H1 (cell line): Measurements from ENCODE around the gene MRPS25. TPM values are rescaled to one million over a fixed set of nuclear protein-coding genes. Genes with fewer than 3 reads are reported as not detected.

Source experiments
- CTCF ChIA-PET: fragments of 300-600 bp; sonication (Branson Sonifier 250); formaldehyde crosslinking; loops from one replicate; lab custom pipeline; 2021; ENCODE audit not compliant: partially characterized antibody; lab: Charles Lee
- POLR2A ChIA-PET: fragments of 300-600 bp; sonication (Branson Sonifier 250); formaldehyde crosslinking; loops from one replicate; lab custom pipeline; 2021; ENCODE audit warnings: inconsistent platforms; ENCODE audit not compliant: partially characterized antibody; lab: Charles Lee
- DNase-seq, 2 experiments: peaks; one replicate each; pipeline versions ENCODE4 v3.0.0 to v3.0.0-alpha.2; 2010 to 2022; ENCODE audit warnings: low spot score in 2 of 2, low read depth in 1 of 2, mixed read lengths in 1 of 2
- FAIRE-seq: peaks from 2 replicates; lab custom pipeline; 2011; peaks lifted over from hg19 to GRCh38; lab: Jason Lieb, UNC
- H2AFZ ChIP-seq: 2 replicates; pipeline ENCODE4 v1.8.1; 2012; ENCODE audit warnings: low read length, inconsistent platforms
- H2AK5ac ChIP-seq: 2 replicates; pipeline ENCODE4 v1.6.1; 2013; ENCODE audit warnings: low read depth, low read length
- H2BK120ac ChIP-seq: replicated peaks from 2 replicates; pipeline ENCODE3; 2013; ENCODE audit warnings: low read depth, low read length, inconsistent platforms
- H2BK12ac ChIP-seq: 2 replicates; pipeline ENCODE4 v1.6.1; 2013; ENCODE audit warnings: low read depth, low read length
- H2BK15ac ChIP-seq: 2 replicates; pipeline ENCODE4 v1.6.1; 2013; ENCODE audit warnings: low read length
- H2BK20ac ChIP-seq: 2 replicates; pipeline ENCODE4 v1.6.1; 2013; ENCODE audit warnings: low read length
- H2BK5ac ChIP-seq: 2 replicates; pipeline ENCODE4 v1.6.1; 2013; ENCODE audit warnings: low read depth, low read length
- H3K14ac ChIP-seq: 2 replicates; pipeline ENCODE4 v1.6.1; 2013; ENCODE audit warnings: inconsistent platforms; ENCODE audit not compliant: insufficient read length
- H3K18ac ChIP-seq: 2 replicates; pipeline ENCODE4 v1.6.1; 2013; ENCODE audit warnings: low read length; ENCODE audit errors: extremely low read depth
- H3K23ac ChIP-seq: 2 replicates; pipeline ENCODE4 v1.6.1; 2013; ENCODE audit warnings: inconsistent platforms; ENCODE audit not compliant: insufficient read length
- H3K23me2 ChIP-seq: 2 replicates; pipeline ENCODE4 v1.6.1; 2013; ENCODE audit warnings: low read depth, low read length
- H3K27ac ChIP-seq: 2 replicates; pipeline ENCODE4 v1.6.1; 2011; ENCODE audit warnings: low read depth, low read length, inconsistent platforms
- H3K27me3 ChIP-seq, 4 experiments: replicated peaks in 1 of 4; 1 replicate in 1 of 4; 2 replicates in 3 of 4; pipeline versions ENCODE4 v1.6.1 to v1.8.1; 2011 to 2013; ENCODE audit warnings: low read length in 3 of 4, mild to moderate bottlenecking in 3 of 4, inconsistent platforms in 2 of 4, mixed read lengths in 2 of 4, moderate library complexity in 1 of 4; ENCODE audit not compliant: control insufficient read depth in 3 of 4, insufficient read depth in 3 of 4; ENCODE audit errors: extremely low read depth in 1 of 4
- H3K36me3 ChIP-seq, 4 experiments: 2 replicates each; pipeline versions ENCODE4 v1.6.1 to v1.8.1; 2011 to 2013; ENCODE audit warnings: mild to moderate bottlenecking in 4 of 4, low read length in 3 of 4, moderate library complexity in 2 of 4, control low read depth in 1 of 4, inconsistent platforms in 1 of 4; ENCODE audit not compliant: insufficient read depth in 4 of 4, control insufficient read depth in 2 of 4
- H3K4ac ChIP-seq: replicated peaks from 2 replicates; pipeline ENCODE3; 2013; ENCODE audit warnings: low read length, low read depth, mixed read lengths, inconsistent platforms; ENCODE audit not compliant: insufficient read length
- H3K4me1 ChIP-seq, 4 experiments: replicated peaks in 1 of 4; 1 replicate in 1 of 4; 2 replicates in 3 of 4; pipeline versions ENCODE4 v1.6.1 to v1.8.1; 2011 to 2013; ENCODE audit warnings: low read length in 3 of 4, inconsistent platforms in 2 of 4, mixed read lengths in 1 of 4; ENCODE audit not compliant: insufficient read depth in 4 of 4, control insufficient read depth in 3 of 4
- H3K4me2 ChIP-seq, 2 experiments: 2 replicates each; pipeline versions ENCODE4 v1.6.1 to v1.8.1; 2011 to 2013; ENCODE audit warnings: low read depth in 2 of 2, low read length in 2 of 2, control low read depth in 1 of 2, inconsistent platforms in 1 of 2, mild to moderate bottlenecking in 1 of 2; ENCODE audit not compliant: insufficient read depth in 1 of 2
- H3K4me3 ChIP-seq, 4 experiments: fragments of 200-600, 300-600 bp in 1 of 4; sonication (generic), shearing (Covaris generic), sonication (Bioruptor Twin) in 1 of 4; 2 replicates each; pipeline versions ENCODE4 v1.5.1 to v1.8.1; 2011 to 2016; ENCODE audit warnings: low read length in 4 of 4, low read depth in 3 of 4, control low read depth in 2 of 4, inconsistent platforms in 2 of 4, mild to moderate bottlenecking in 2 of 4, mixed read lengths in 1 of 4, moderate library complexity in 1 of 4; ENCODE audit not compliant: insufficient read depth in 2 of 4; ENCODE audit errors: extremely low read depth in 1 of 4
- H3K56ac ChIP-seq: replicated peaks from 2 replicates; pipeline ENCODE3; 2013; ENCODE audit warnings: low read depth, mild to moderate bottlenecking, mixed read lengths, low read length, inconsistent platforms; ENCODE audit not compliant: insufficient read length
- H3K79me1 ChIP-seq: 2 replicates; pipeline ENCODE4 v1.6.1; 2013; ENCODE audit warnings: low read depth, low read length, control low read depth
- H3K79me2 ChIP-seq, 2 experiments: 2 replicates each; pipeline versions ENCODE4 v1.6.1 to v1.8.1; 2012 to 2013; ENCODE audit warnings: low read length in 2 of 2, mild to moderate bottlenecking in 2 of 2, inconsistent platforms in 1 of 2; ENCODE audit not compliant: insufficient read depth in 2 of 2, control insufficient read depth in 1 of 2
- H3K9ac ChIP-seq, 4 experiments: replicated peaks in 1 of 4; 1 replicate in 1 of 4; 2 replicates in 3 of 4; pipeline versions ENCODE4 v1.6.1 to v1.8.1; 2011 to 2013; ENCODE audit warnings: low read depth in 3 of 4, low read length in 3 of 4, control low read depth in 2 of 4, mild to moderate bottlenecking in 2 of 4, moderate library complexity in 2 of 4, inconsistent platforms in 1 of 4; ENCODE audit errors: extremely low read depth in 1 of 4
- H3K9me3 ChIP-seq, 2 experiments: 2 replicates each; pipeline versions ENCODE4 v1.6.1 to v1.8.1; 2012 to 2013; ENCODE audit warnings: mild to moderate bottlenecking in 2 of 2, moderate library complexity in 2 of 2, control low read depth in 1 of 2, inconsistent platforms in 1 of 2, low read depth in 1 of 2, low read length in 1 of 2, mixed read lengths in 1 of 2; ENCODE audit not compliant: insufficient read depth in 2 of 2
- H4K20me1 ChIP-seq, 2 experiments: replicated peaks in 1 of 2; 2 replicates each; pipeline versions ENCODE3 to v1.8.1; 2011 to 2013; ENCODE audit warnings: inconsistent platforms in 2 of 2, low read length in 2 of 2, mild to moderate bottlenecking in 1 of 2; ENCODE audit not compliant: insufficient read depth in 2 of 2, control insufficient read depth in 1 of 2
- H4K5ac ChIP-seq: 2 replicates; pipeline ENCODE4 v1.6.1; 2013; ENCODE audit warnings: low read length, low read depth, mixed read lengths, inconsistent platforms; ENCODE audit not compliant: insufficient read length
- H4K8ac ChIP-seq: 2 replicates; pipeline ENCODE4 v1.8.0; 2013; ENCODE audit warnings: mild to moderate bottlenecking, moderate library complexity, low read length, inconsistent platforms; ENCODE audit not compliant: insufficient read depth; ENCODE audit errors: extremely low read depth
- H4K91ac ChIP-seq: replicated peaks from 2 replicates; pipeline ENCODE3; 2013; ENCODE audit warnings: low read length, mixed read lengths, inconsistent platforms; ENCODE audit not compliant: insufficient read length
- BACH1 ChIP-seq: IDR thresholded peaks from 2 replicates; pipeline ENCODE4 v1.6.1; 2012; ENCODE audit warnings: low read length, improper control_type of control experiment
- HDAC2 ChIP-seq, 2 experiments: fragments of 300-600 bp in 1 of 2; sonication (generic) in 1 of 2; IDR thresholded peaks; 2 replicates each; pipeline ENCODE4 v1.6.1; 2011 to 2012; ENCODE audit warnings: low read depth in 2 of 2, low read length in 2 of 2, mild to moderate bottlenecking in 2 of 2, moderate library complexity in 2 of 2, borderline replicate concordance in 1 of 2, inconsistent platforms in 1 of 2
- KDM4A ChIP-seq: IDR thresholded peaks from one replicate; pipeline ENCODE4 v1.7.1; 2012; ENCODE audit warnings: low read depth, mild to moderate bottlenecking, moderate library complexity, low read length, inconsistent platforms; ENCODE audit not compliant: severe bottlenecking
- PHF8 ChIP-seq: fragments of 200-600 bp; sonication (generic); conservative IDR thresholded peaks from 2 replicates; pipeline ENCODE4 v1.7.1; 2012; ENCODE audit warnings: low read depth, mild to moderate bottlenecking, inconsistent platforms, low read length, moderate library complexity
- RNF2 ChIP-seq: fragments of 200-900, 300-1000 bp; sonication (generic); IDR thresholded peaks from 2 replicates; pipeline ENCODE4 v1.7.1; 2016; ENCODE audit warnings: borderline replicate concordance, low read depth, mild to moderate bottlenecking, antibody characterized with exemption, low read length; ENCODE audit not compliant: poor library complexity, severe bottlenecking; ENCODE audit errors: missing control alignments
- SRF ChIP-seq: IDR thresholded peaks from 2 replicates; pipeline ENCODE4 v1.6.1; 2011; ENCODE audit warnings: mild to moderate bottlenecking, low read depth, low read length, moderate library complexity
- TCF12 ChIP-seq: IDR thresholded peaks from 2 replicates; pipeline ENCODE4 v1.6.1; 2011; ENCODE audit warnings: low read depth, mild to moderate bottlenecking, low read length
- WGBS, 2 experiments: shearing (Covaris generic) in 1 of 2; methylation state at CpG; one replicate each; pipeline versions ENCODE4 v1.1.6 to v1.1.7; 2013 to 2015; ENCODE audit warnings: low lambda C conversion rate in 2 of 2, mixed read lengths in 2 of 2, inconsistent platforms in 1 of 2, low coverage in 1 of 2, missing lambda C conversion rate in 1 of 2; ENCODE audit not compliant: insufficient replicate concordance in 2 of 2, insufficient coverage in 1 of 2, insufficient read length in 1 of 2; ENCODE audit errors: extremely low coverage in 1 of 2, missing lambda C conversion rate in 1 of 2; 5-methylcytosine and 5-hydroxymethylcytosine counted together
- polyA plus RNA-seq, 7 experiments: library from polyadenylated mRNA; depleted of rRNA in 3 of 7; stranded (reverse) in 5 of 7; unstranded in 2 of 7; fragments of >200 nt in 5 of 7; fragments of 200-250 nt in 2 of 7; gene quantifications; 1 replicate in 5 of 7; 2 replicates in 1 of 7; 4 replicates in 1 of 7; pipeline versions ENCODE4 v1.2.1 to v1.2.3, GENCODE V29; 2011 to 2013; ENCODE audit warnings: missing spikeins in 2 of 7, mixed read lengths in 2 of 7
- total RNA-seq: library from RNA; stranded (reverse); fragmentation: NEBNext Ultra II Directional; extraction: Animal tissue kit (Norgen Biotek cat#: 25700); gene quantifications from 2 replicates; pipeline ENCODE4 v1.2.1, GENCODE V29; 2021
- TF ChIP-seq, protein P1 (sequence below), 3 experiments: IDR thresholded peaks; 1 replicate in 2 of 3; 2 replicates in 1 of 3; pipeline versions ENCODE4 v1.5.1 to v1.6.1; 2011; ENCODE audit warnings: low read length in 3 of 3, mild to moderate bottlenecking in 3 of 3, inconsistent platforms in 2 of 3, low read depth in 1 of 3, moderate library complexity in 1 of 3; ENCODE audit not compliant: insufficient read depth in 1 of 3; ENCODE audit errors: control extremely low read depth in 1 of 3
- TF ChIP-seq, protein P2 (sequence below): IDR thresholded peaks from 2 replicates; pipeline ENCODE4 v1.6.1; 2012; ENCODE audit warnings: inconsistent platforms

MRPS25 gene
- total and polyA plus RNA-seq, 2 of the 8 experiments (the other 6 are each of a cell fraction or from before 2014, with no cell fraction given), result 23.0 to 56.5 TPM

DNA sequence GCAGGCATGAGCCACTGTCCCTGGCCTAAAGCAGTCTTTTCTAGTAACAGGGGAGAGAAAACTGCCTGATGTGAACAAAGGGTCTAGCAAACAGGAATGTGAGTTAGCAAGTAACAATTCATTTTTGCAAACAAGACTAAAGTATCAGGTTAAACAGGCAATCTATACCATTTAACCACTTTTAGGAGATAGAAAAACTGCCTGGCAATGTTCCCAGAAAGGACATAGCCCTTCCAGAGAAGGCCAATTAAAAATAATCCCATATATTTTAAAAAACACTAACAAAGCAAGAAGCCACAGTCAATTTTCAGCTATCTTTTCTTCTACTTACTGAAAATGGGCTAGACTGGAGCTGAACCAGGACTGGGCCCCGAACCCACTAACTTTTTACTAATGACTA is 27.6 kb upstream of the MRPS25 start:
- H3K79me1 ChIP-seq, result peaks cover under 1% of the 10 kb centered on the region; the same call in 1 of the 2 replicates
- H4K91ac ChIP-seq, result no peak overlapping the region
- H3K4me1 ChIP-seq, result no peaks in the 10 kb centered on the region
- H3K27ac ChIP-seq, result no peak overlapping the region
- no peak overlapping the region for H2BK120ac ChIP-seq
- ChIA-PET CTCF (interaction anchor here (1.4 kb wide), 1 partner anchor 13 kb away, joined by 4 read pairs; no protein-coding TSS in a partner anchor), POLR2A (no interaction called here)
- H3K23me2 ChIP-seq, result no peaks in the 10 kb centered on the region
- no peak for DNase-seq
- H4K8ac ChIP-seq, result no peak overlapping the region
- no peak overlapping the region for H2AFZ ChIP-seq
- no peak overlapping the region for H3K56ac ChIP-seq
- H2BK5ac ChIP-seq, result no peak overlapping the region
- H3K4ac ChIP-seq, result no peak overlapping the region
- H3K4me2 ChIP-seq, result no peak overlapping the region
- no peak overlapping the region for H3K9ac ChIP-seq
- no peak for FAIRE-seq
- no peak overlapping the region for H3K14ac ChIP-seq
- peaks cover 0 to 3% of the 10 kb centered on the region in 2 experiments; a peak in 3 of 4 replicates for H3K79me2 ChIP-seq
- 84% methylated on average over 1 of the region's 1 CpG; no CpG with 5 or more reads in 1 of the 2 experiments for WGBS, 2 experiments
- no peak overlapping the region for H2AK5ac ChIP-seq
- H2BK12ac ChIP-seq, result no peak overlapping the region
- no peak overlapping the region for H3K23ac ChIP-seq
- H2BK20ac ChIP-seq, result no peak overlapping the region
- no peak overlapping the region for H4K5ac ChIP-seq
- peaks cover 0 to 1% of the 10 kb centered on the region in 2 experiments for H4K20me1 ChIP-seq
- H2BK15ac ChIP-seq, result no peak overlapping the region
- H3K9me3 ChIP-seq, result no peaks in the 10 kb centered on the region
- peaks cover 4 to 19% (median 11%) of the 10 kb centered on the region in 4 experiments; a peak in 6 of 8 replicates for H3K36me3 ChIP-seq
- no peak overlapping the region for H3K18ac ChIP-seq
- no peaks in the 10 kb centered on the region for H3K27me3 ChIP-seq
- H3K4me3 ChIP-seq, result no peak overlapping the region
- no peak for TF ChIP-seq BACH1
- no peak for TF ChIP-seq HDAC2 (IDR thresholded peaks at IDR 0.05; ENCODE audit: borderline replicate concordance in 1 of 2, low read depth in 2 of 2, low read length in 2 of 2)
- TF ChIP-seq, protein P1, sequence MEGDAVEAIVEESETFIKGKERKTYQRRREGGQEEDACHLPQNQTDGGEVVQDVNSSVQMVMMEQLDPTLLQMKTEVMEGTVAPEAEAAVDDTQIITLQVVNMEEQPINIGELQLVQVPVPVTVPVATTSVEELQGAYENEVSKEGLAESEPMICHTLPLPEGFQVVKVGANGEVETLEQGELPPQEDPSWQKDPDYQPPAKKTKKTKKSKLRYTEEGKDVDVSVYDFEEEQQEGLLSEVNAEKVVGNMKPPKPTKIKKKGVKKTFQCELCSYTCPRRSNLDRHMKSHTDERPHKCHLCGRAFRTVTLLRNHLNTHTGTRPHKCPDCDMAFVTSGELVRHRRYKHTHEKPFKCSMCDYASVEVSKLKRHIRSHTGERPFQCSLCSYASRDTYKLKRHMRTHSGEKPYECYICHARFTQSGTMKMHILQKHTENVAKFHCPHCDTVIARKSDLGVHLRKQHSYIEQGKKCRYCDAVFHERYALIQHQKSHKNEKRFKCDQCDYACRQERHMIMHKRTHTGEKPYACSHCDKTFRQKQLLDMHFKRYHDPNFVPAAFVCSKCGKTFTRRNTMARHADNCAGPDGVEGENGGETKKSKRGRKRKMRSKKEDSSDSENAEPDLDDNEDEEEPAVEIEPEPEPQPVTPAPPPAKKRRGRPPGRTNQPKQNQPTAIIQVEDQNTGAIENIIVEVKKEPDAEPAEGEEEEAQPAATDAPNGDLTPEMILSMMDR (IDR thresholded peaks at IDR 0.05; ENCODE audit: control extremely low read depth in 1 of 3, insufficient read depth in 1 of 3, low read depth in 1 of 3, low read length in 3 of 3), result no peak
- no peak for TF ChIP-seq RNF2
- no peak for TF ChIP-seq PHF8
- no peak for TF ChIP-seq TCF12
- TF ChIP-seq KDM4A, result no peak
- TF ChIP-seq, protein P2, sequence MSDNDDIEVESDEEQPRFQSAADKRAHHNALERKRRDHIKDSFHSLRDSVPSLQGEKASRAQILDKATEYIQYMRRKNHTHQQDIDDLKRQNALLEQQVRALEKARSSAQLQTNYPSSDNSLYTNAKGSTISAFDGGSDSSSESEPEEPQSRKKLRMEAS, result no peak
- TF ChIP-seq SRF, result no peak
